ENCODE measurements around the gene PLEK.
"Not testable (repeated sequence)": the region's sequence is repeated elsewhere in the genome, so short reads cannot be mapped to it uniquely, and the experiment has no call there.

PLEK gene

GRCh38 chr2:68432696-68433658 is 67.9 kb downstream of the PLEK start:
- Histone ChIP-seq H3K36me3 (ENCODE audit: control insufficient read depth in 5 of 5, insufficient read depth in 5 of 5, low read length in 5 of 5) (no peaks in the 10 kb centered on the region), H3K9ac (ENCODE audit: low read length in 5 of 5) (no peak overlapping the region), H3K9me3 (ENCODE audit: control insufficient read depth in 5 of 5, low read length in 5 of 5) (no peaks in the 10 kb centered on the region), H3K4me3 (ENCODE audit: low read depth in 1 of 5, low read length in 5 of 5) (peak overlapping the region in 1 of 5 donors; percentile 23), H3K4me1 (ENCODE audit: control insufficient read depth in 5 of 5, insufficient read depth in 5 of 5, low read length in 5 of 5) (peaks cover 0 to 82% (median 56%) of the 10 kb centered on the region in 5 donors), H3K27me3 (ENCODE audit: control insufficient read depth in 5 of 5, insufficient read depth in 4 of 5, low read length in 5 of 5) (no peaks in the 10 kb centered on the region), H3K27ac (ENCODE audit: low read depth, low read length) (no peak overlapping the region)

- H3K36me3 ChIP-seq (ENCODE audit: control insufficient read depth in 5 of 5, insufficient read depth in 5 of 5, low read length in 5 of 5) = no peaks in the 10 kb centered on the region
- H3K4me1 ChIP-seq (ENCODE audit: control insufficient read depth in 5 of 5, insufficient read depth in 5 of 5, low read length in 5 of 5) = peaks cover 0 to 67% (median 44%) of the 10 kb centered on the region in 5 donors
- H3K27ac ChIP-seq (ENCODE audit: low read depth, low read length) = peak overlapping the region; percentile 87
Measured at GRCh38 chr2:68434981-68435380, 69.9 kb downstream of the PLEK start.

GRCh38 chr2:68435615-68436014 is 70.5 kb downstream of the PLEK start:
- no peak overlapping the region for H3K4me3 ChIP-seq (ENCODE audit: low read depth in 1 of 5, low read length in 5 of 5)
- peak overlapping the region; percentile 87 for H3K27ac ChIP-seq (ENCODE audit: low read depth, low read length)
- peak overlapping the region in 1 of 5 donors; percentile 58 for H3K9ac ChIP-seq (ENCODE audit: low read length in 5 of 5)
- H3K9me3 ChIP-seq (ENCODE audit: control insufficient read depth in 5 of 5, low read length in 5 of 5) = no peaks in the 10 kb centered on the region
- H3K27me3 ChIP-seq (ENCODE audit: control insufficient read depth in 5 of 5, insufficient read depth in 4 of 5, low read length in 5 of 5) = no peaks in the 10 kb centered on the region
- no peaks in the 10 kb centered on the region for H3K36me3 ChIP-seq (ENCODE audit: control insufficient read depth in 5 of 5, insufficient read depth in 5 of 5, low read length in 5 of 5)
- H3K4me1 ChIP-seq (ENCODE audit: control insufficient read depth in 5 of 5, insufficient read depth in 5 of 5, low read length in 5 of 5) = peaks cover 0 to 67% (median 47%) of the 10 kb centered on the region in 5 donors

More at GRCh38 chr2:68434981-68435380, 69.9 kb downstream of the PLEK start:
- Histone ChIP-seq H3K4me3 (ENCODE audit: low read depth in 1 of 5, low read length in 5 of 5) (no peak overlapping the region), H3K9ac (ENCODE audit: low read length in 5 of 5) (peak overlapping the region in 1 of 5 donors; percentile 8), H3K27me3 (ENCODE audit: control insufficient read depth in 5 of 5, insufficient read depth in 4 of 5, low read length in 5 of 5) (no peaks in the 10 kb centered on the region), H3K9me3 (ENCODE audit: control insufficient read depth in 5 of 5, low read length in 5 of 5) (no peaks in the 10 kb centered on the region)

DNA sequence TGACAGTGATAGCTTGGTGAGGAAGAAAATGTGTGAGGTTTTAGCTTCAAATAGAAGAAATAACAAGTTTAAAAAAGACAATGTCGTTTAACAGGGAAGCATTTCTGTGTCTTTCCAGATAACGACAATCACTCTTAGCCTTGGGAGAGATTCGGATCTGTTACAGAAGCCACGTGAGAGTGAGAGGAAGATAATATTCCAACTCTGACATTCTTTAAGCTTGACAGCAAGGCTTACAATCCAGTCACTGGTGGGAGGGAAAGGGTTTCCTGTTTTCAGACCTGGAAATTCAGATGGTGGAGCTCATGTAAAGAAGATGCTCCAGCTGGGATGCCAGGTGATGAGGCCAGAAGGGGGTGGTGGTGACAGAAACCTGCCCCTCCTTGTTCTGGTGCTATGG is 71.2 kb downstream of the PLEK start:
- Histone ChIP-seq H3K36me3 (ENCODE audit: control insufficient read depth in 5 of 5, insufficient read depth in 5 of 5, low read length in 5 of 5) (no peaks in the 10 kb centered on the region), H3K9ac (ENCODE audit: low read length in 5 of 5) (peak overlapping the region in 2 of 5 donors; percentile 58 to 67), H3K4me1 (ENCODE audit: control insufficient read depth in 5 of 5, insufficient read depth in 5 of 5, low read length in 5 of 5) (peaks cover 0 to 70% (median 51%) of the 10 kb centered on the region in 5 donors), H3K9me3 (ENCODE audit: control insufficient read depth in 5 of 5, low read length in 5 of 5) (no peaks in the 10 kb centered on the region), H3K4me3 (ENCODE audit: low read depth in 1 of 5, low read length in 5 of 5) (no peak overlapping the region), H3K27ac (ENCODE audit: low read depth, low read length) (peak overlapping the region; percentile 87), H3K27me3 (ENCODE audit: control insufficient read depth in 5 of 5, insufficient read depth in 4 of 5, low read length in 5 of 5) (no peaks in the 10 kb centered on the region)

DNA sequence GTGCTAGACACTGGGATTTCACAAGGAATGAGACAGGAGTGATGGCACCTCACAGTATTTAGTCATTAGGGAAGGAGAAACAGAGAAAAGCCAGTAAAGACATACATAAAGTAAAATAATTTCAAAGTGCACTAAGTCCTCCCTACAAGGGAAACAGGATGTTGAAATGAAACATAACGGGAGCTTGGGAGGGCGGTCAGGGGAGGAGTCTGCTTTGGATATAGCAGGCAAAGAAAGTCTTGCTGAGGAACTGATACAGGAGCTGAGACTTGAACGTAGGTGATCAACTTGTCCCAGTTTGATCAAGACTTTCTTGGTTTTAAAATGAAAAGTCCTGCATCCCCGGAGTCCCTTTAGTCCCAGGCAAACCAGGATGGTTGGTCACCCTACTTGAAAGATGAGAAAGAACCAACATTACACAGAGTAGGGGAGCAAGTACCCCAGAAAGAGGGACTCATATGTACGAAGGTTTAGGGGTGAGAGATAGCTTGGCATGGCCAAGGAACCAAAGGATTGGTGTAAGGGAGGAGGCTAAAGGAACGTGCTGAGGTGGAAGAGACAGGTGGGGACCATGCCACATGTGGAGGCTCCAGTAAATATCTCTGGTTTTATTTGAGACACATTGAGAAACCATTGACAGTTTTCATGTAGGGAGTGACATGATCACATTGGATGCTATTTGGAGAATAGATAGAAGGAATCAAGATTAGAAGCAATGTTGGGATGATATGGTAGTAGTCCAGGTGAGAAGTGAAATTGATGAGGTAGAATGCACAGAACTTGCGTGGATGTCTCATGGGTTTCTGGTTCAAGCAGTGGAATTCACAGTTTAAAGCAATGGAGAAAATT is 73.6 kb downstream of the PLEK start:
- Histone ChIP-seq H3K4me3 (ENCODE audit: low read depth in 1 of 5, low read length in 5 of 5) (peak overlapping the region in 1 of 5 donors; percentile 6), H3K27ac (ENCODE audit: low read depth, low read length) (no peak overlapping the region), H3K9me3 (ENCODE audit: control insufficient read depth in 5 of 5, low read length in 5 of 5) (no peaks in the 10 kb centered on the region), H3K4me1 (ENCODE audit: control insufficient read depth in 5 of 5, insufficient read depth in 5 of 5, low read length in 5 of 5) (peaks cover 4 to 50% (median 31%) of the 10 kb centered on the region in 5 donors), H3K9ac (ENCODE audit: low read length in 5 of 5) (peak overlapping the region in 1 of 5 donors; percentile 8), H3K36me3 (ENCODE audit: control insufficient read depth in 5 of 5, insufficient read depth in 5 of 5, low read length in 5 of 5) (no peaks in the 10 kb centered on the region), H3K27me3 (ENCODE audit: control insufficient read depth in 5 of 5, insufficient read depth in 4 of 5, low read length in 5 of 5) (no peaks in the 10 kb centered on the region)

- Histone ChIP-seq H3K27ac (ENCODE audit: low read depth, low read length) (peak overlapping the region; percentile 91), H3K36me3 (ENCODE audit: control insufficient read depth in 5 of 5, insufficient read depth in 5 of 5, low read length in 5 of 5) (no peaks in the 10 kb centered on the region), H3K4me1 (ENCODE audit: control insufficient read depth in 5 of 5, insufficient read depth in 5 of 5, low read length in 5 of 5) (peaks cover 4 to 27% (median 21%) of the 10 kb centered on the region in 5 donors), H3K27me3 (ENCODE audit: control insufficient read depth in 5 of 5, insufficient read depth in 4 of 5, low read length in 5 of 5) (no peaks in the 10 kb centered on the region), H3K9me3 (ENCODE audit: control insufficient read depth in 5 of 5, low read length in 5 of 5) (no peaks in the 10 kb centered on the region), H3K4me3 (ENCODE audit: low read depth in 1 of 5, low read length in 5 of 5) (no peak overlapping the region), H3K9ac (ENCODE audit: low read length in 5 of 5) (peak overlapping the region in 1 of 5 donors; percentile 63)
Measured at GRCh38 chr2:68441179-68441993, 76.3 kb downstream of the PLEK start.

DNA sequence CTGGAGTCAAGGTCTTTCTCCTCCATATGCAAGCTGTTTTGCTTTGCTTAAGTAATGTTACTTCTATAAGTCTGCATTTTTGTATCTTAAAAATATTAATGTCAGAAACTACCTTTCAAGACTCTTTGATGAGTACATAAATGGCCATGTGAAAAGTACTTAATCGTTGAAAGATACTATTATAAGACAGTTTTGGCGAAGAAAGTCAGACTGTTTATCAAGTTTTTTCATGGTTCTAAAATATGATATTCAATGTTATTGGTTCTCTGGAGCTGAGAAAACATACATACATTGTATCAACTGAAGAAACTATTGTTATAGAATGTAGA is 76.9 kb downstream of the PLEK start:
- H3K4me1 ChIP-seq (ENCODE audit: control insufficient read depth in 5 of 5, insufficient read depth in 5 of 5, low read length in 5 of 5) = peaks cover 4 to 23% (median 15%) of the 10 kb centered on the region in 5 donors
- no peak overlapping the region for H3K4me3 ChIP-seq (ENCODE audit: low read depth in 1 of 5, low read length in 5 of 5)

GRCh38 chr2:68446425-68446824 is 81.3 kb downstream of the PLEK start:
- peaks cover 0 to 22% (median 20%) of the 10 kb centered on the region in 5 donors for H3K9me3 ChIP-seq (ENCODE audit: control insufficient read depth in 5 of 5, low read length in 5 of 5)
- H3K27ac ChIP-seq (ENCODE audit: low read depth, low read length); H3K4me3 ChIP-seq (ENCODE audit: low read depth in 1 of 5, low read length in 5 of 5); H3K36me3 ChIP-seq (ENCODE audit: control insufficient read depth in 5 of 5, insufficient read depth in 5 of 5, low read length in 5 of 5); H3K27me3 ChIP-seq (ENCODE audit: control insufficient read depth in 5 of 5, insufficient read depth in 4 of 5, low read length in 5 of 5); H3K9ac ChIP-seq (ENCODE audit: low read length in 5 of 5); H3K4me1 ChIP-seq (ENCODE audit: control insufficient read depth in 5 of 5, insufficient read depth in 5 of 5, low read length in 5 of 5): not testable (repeated sequence)

More for the DNA sequence above, 76.9 kb downstream of the PLEK start:
- no peak overlapping the region for H3K9ac ChIP-seq (ENCODE audit: low read length in 5 of 5)
- H3K27me3 ChIP-seq (ENCODE audit: control insufficient read depth in 5 of 5, insufficient read depth in 4 of 5, low read length in 5 of 5) = no peaks in the 10 kb centered on the region
- H3K27ac ChIP-seq (ENCODE audit: low read depth, low read length) = no peak overlapping the region
- peaks cover 0 to under 1% (median under 1%) of the 10 kb centered on the region in 5 donors for H3K9me3 ChIP-seq (ENCODE audit: control insufficient read depth in 5 of 5, low read length in 5 of 5)
- H3K36me3 ChIP-seq (ENCODE audit: control insufficient read depth in 5 of 5, insufficient read depth in 5 of 5, low read length in 5 of 5) = no peaks in the 10 kb centered on the region

Data from subcutaneous abdominal adipose tissue (tissue), 5 donors.